ENCODE data around the gene ARHGAP8.

ARHGAP8 gene

DNA sequence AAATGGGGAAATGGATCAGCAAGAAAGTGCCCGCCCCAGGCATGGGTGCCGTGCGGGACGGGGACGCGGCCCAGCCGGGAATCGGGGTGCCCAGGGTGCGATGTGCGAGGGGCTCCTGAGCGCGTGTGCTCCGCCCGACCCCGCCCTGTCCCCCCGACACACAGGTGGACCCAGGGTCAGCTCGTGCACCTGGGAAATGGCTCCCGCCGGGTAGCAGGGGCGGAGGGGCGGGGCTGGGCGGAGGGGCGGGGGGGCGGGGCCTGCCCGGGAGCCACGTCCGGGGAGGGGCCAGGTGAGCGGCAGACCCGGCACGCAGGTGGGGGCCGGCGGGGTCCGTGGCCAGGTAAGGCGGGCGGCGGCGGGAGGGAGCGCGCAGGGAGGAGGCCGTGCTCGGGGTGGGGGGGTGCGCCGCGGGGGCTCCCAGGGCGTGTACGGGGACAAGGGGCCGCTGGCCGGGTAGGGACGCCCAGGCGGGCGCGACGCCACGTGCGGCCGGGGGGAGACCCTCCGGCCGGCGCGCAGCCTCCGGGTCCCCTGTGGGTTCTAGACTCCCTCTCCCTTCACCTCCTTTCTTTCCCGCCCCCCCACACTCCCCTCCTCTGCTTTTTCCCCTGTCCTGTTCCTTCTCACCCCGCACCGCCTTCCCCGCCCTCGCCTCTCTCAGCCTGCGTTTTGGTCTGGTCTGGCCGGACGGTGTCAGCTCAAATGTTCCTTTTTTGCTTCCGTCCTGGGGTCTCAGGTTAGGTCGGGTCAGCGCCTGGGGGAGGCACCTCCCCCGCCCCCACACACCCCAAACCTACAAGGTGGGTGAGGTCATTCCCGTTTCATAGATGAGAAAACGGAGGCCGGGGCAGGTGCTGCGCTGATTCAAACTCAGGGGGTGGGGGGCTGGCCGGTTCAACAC lies at the start of gene ARHGAP8:
ARHGAP8 (plus strand) TSS at position 291 of the 904 bp plus-strand sequence. CDS start 33,953 bp downstream, outside the sequence.
- DNase-seq: no peak

DNA sequence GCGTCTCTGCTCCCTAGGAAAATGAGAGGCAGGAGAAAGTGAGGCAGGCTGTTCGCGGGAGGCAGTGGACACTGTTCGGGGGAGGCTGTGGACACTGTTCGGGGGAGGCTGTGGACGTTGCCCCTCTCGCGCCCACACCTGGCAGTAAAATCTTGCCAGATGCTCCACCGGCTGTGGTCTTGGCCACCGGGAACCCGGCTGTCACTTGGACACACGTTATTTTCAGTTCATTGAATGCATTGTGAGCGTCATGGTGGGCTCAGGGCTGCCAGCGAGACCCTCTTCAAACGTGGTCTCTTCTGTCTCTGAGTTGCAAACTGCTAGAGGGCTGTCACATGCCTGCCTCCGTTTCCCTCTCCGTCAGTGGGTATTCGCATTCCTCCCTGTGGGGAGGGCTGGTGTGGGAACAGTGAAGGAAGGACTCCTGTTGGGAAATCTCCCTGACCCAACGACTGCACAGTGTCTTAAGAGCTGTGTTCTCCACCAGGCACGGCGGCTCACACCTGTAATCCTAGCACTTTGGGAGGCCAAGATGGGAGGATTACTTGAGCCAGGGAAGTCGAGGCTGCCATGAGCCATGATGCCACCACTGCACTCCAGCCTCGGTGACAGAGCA lies 49.0 kb upstream of the ARHGAP8 start:
- no peak for DNase-seq

DNA sequence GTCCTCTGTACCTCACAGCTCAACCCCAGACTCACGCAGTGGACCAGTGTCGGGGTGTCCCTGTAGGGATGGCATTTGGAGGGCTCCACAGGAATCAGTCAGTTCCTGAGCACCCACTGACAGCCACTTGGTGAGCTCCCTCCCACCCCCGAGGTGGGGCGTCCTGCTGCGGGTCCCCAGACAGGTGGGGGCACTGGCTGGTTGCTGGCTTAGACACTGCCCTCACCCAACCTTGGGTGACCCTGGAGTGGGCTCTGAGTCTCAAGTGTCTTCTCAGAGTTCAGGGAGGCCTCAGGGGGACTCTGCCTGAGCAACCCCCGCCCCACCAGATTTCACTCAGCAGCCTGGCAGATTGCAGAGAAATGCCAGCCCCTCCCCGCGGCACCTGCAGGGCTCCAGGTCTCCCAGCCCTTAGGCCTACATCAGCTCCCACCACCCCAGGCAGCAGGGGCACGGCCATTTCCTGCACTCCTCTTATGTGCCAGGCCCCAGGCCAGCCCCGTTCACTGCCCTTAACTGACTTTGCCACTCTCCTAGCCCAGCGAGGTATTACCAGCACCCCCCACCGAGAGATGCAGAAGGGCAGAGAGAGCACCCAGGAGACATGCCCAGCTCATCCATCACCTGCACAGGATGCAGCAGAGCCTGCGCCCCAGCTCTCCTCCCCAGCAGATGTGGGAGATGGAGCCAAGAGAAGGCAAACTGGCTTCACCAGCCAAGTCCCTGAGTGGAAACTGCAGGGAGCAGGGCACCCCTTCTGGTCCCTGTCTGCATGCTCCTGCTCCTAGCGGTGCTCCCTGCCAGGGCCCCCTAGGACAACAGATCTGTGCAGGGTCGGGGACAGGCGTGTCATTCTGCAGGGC lies 48.0 kb upstream of the ARHGAP8 start:
- DNase-seq: no peak

DNA sequence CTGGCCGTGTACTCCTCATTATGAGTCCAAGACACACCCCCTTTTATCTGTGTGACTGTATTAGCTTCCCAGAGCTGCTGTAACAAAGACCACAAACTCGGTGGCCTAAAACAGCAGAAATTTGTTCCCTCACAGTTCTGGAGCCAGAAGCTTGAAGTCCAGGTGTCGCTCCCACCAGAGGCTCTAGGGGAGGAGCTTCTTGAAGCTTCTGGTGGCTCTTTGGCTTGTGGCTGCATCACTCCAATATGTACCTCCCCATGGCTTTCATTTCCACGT lies 47.4 kb upstream of the ARHGAP8 start:
- no peak for DNase-seq

GRCh38 chr22:44706488-44706887 lies 45.9 kb upstream of the ARHGAP8 start:
- no peak for DNase-seq

GRCh38 chr22:44707178-44707577 lies 45.2 kb upstream of the ARHGAP8 start:
- no peak for DNase-seq

- DNase-seq: no peak
Measured at GRCh38 chr22:44707752-44708151, 44.6 kb upstream of the ARHGAP8 start.

GRCh38 chr22:44709881-44710392 lies 42.4 kb upstream of the ARHGAP8 start:
- no peak for DNase-seq

GRCh38 chr22:44710474-44711240 lies 41.7 kb upstream of the ARHGAP8 start:
- DNase-seq: no peak

GRCh38 chr22:44711241-44711560 lies 41.2 kb upstream of the ARHGAP8 start:
- no peak for DNase-seq

GRCh38 chr22:44711690-44712555 lies 40.5 kb upstream of the ARHGAP8 start:
- no peak for DNase-seq

DNA sequence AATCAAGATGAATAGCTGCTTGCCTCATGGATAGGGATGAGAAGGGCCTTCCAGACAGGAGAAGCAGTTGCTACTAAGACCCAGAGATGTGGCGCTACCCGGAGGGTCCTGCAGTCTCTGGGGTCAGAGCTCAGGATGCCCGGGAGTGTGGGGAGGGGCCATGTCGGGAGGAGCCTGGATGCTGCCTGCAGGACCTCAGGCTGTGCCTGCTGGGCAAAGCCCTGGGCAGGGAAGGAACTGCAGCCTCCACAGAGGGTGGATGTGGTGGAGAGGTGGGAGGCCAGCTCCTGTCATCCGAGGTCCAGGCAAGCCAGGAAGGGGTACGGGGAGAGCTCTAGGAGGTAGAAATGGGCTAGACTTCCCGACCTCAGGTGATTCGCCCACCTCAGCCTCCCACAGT lies 39.4 kb upstream of the ARHGAP8 start:
- DNase-seq: no peak

- no peak for DNase-seq
Measured at GRCh38 chr22:44714703-44715350, 37.5 kb upstream of the ARHGAP8 start.

DNA sequence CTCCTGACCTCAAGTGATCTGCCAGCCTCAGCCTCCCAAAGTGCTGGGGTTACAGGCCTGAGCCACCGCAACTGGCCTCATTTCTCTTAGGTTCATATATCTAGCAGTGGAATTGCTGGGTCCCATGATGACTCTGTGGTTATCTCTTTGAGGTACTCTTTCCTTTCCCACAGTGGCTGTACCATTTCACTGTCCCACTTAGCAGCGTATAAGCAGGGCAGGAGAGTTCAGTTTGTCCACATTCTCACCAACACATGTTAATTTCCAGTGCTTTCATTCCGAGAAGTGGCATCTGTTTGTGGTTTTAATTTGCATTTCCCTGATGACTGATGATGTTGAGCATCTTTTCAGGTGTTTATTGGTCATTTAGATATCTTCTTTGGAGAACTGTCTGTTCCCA lies 34.0 kb upstream of the ARHGAP8 start:
- DNase-seq: no peak

DNA sequence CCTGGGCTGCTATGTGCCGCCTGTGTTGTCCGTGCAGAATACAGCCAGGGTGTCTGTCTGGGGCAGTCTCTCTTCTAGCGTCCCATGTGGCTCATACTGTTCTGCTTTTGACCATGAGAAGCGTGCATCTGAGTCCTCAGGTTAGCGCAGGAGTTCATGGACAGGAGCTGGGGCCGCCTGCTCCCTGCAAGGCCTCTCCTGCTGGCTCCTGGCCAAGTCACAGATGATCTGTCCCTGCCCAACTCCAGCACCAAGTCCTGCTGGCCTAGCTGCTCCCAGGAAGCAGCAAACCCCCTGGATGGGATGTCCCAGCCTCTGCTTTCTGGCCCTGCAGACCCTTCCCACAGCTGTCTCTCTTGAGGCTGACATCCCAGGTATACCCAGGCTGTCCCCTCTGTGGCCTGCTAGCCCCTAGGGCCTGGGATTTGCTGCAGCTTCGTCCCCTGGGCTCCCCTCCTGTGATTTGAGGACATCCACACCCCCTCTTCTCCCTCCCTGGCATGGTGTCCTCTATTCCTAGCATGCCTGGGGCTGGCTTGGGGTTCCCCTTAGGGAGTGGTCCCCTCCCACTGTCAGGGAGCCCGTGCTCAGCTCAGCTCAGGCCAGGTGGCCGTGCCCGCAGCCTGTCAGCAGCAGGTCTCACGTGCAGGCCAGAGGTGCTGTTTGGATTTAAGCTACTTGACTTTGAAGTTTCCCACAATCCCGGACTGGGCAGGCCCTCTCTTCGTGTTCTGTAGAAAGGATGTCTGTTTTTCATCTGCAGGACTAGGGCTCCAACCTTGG lies 32.6 kb upstream of the ARHGAP8 start:
- DNase-seq: no peak

DNA sequence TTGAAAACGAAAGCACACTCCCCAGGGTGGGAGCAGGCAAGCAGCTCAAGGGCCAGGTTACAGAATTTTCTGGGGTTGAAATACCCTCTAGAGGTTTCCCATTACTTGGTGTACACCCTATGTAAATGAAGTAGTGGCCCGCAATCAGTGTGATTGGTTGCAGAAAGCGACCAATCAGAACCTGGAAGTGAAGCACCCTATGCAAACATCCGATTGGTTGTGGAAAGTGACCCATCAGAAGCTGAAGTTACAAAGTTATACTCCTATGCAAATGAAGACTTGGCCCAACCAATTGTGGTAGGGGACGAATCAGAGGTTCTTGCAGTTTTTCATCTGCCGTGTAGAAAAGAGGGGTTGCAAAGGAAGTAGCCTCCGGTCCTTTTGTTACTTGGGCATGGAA lies 31.2 kb upstream of the ARHGAP8 start:
- no peak for DNase-seq

DNA sequence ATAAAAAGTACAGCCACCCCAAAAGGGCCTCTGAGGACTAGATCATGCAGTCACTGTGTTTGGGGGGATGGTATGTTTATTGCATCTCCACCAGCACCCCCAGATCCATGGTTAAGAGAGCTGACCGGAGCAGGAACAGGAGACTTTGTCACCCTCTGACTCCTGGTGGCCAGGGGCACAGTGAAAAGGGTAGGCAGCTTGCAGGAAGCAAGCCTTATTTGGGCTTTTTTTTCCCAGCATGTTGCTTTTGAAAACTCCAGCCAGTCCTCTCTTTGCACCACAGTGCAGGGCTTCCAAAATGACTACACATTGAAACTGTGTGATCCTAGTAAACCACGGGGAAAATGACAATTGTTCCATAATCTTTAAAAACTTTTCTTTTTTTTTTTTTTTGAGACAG lies 29.8 kb upstream of the ARHGAP8 start:
- no peak for DNase-seq

DNA sequence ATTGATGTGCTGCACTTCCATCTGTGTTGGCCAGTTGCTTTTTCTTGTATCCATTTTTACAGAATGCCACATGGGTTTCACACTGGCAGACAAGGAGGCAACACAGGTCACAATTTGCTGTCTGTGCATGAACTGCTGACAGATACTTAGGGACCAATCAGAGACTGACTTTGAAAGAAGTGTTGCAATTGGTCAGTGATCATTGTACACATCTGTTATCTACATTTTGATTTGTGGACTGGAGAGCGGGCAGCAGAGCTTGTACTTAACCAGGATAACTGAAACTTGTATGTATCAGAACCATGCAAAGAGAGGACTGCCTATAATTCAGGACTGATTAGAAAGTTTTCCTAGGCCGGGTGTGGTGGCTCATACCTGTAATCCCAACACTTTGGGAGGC lies 28.6 kb upstream of the ARHGAP8 start:
- DNase-seq: no peak

GRCh38 chr22:44724416-44724815 lies 28.0 kb upstream of the ARHGAP8 start:
- DNase-seq: no peak

- DNase-seq: no peak
Measured at GRCh38 chr22:44724859-44725258, 27.5 kb upstream of the ARHGAP8 start.

All from NCI-H187 treated with DMSO at 0.1 percent for 48 hours (cell line).